ENCODE results near the gene PLEKHB1. TPM values are rescaled to one million over a fixed set of nuclear protein-coding genes. Genes with fewer than 3 reads are reported as not detected.

Gene PLEKHB1
- total RNA-seq, 3 donors from 2014 or later = 11.4 to 45.2 (median 19.7) TPM

DNA sequence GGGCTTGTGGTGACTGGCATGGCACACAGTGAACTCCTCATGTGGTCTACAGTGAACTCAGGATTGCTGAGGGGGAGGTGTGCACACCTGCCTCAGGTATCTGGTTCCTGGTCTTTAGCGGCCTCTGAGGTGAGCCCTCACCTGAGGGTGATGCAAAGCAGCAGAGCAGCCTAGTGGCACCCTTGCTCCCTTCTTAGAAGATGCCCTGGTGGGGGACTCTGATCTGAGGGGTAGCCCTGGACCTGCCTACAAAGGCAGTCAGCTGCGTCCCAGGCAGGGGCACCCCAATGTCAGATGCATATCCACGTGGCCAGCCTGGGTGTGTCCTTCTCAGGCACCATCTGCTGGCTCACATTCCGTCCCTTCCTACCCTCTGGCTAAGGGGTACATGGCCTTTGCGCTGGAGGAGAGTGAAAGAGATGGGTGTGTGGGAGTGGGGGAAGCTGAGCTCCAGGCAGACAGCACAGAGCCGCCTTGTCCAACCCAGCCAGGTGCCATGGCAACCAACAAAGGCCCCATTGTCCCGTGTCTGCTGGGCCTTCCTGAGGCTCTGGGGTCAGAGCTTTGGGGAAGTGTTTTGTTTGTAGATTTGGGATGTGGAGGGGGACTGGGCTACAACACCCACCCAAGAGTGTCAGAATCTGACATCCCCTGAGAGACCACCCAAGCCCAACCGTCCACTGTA lies 5.8 kb downstream of the PLEKHB1 start:
- no peaks in the 10 kb centered on the region for H3K36me3 ChIP-seq (ENCODE audit: low read depth)
- no peaks in the 10 kb centered on the region for H3K4me1 ChIP-seq (ENCODE audit: low read depth)
- no peaks in the 10 kb centered on the region for H3K9me3 ChIP-seq
- intact Hi-C loops (cut with DNase I, micrococcal nuclease) = no loop called here
- no peak overlapping the region for H3K4me3 ChIP-seq
- no peak for DNase-seq
- TF ChIP-seq, protein P1, sequence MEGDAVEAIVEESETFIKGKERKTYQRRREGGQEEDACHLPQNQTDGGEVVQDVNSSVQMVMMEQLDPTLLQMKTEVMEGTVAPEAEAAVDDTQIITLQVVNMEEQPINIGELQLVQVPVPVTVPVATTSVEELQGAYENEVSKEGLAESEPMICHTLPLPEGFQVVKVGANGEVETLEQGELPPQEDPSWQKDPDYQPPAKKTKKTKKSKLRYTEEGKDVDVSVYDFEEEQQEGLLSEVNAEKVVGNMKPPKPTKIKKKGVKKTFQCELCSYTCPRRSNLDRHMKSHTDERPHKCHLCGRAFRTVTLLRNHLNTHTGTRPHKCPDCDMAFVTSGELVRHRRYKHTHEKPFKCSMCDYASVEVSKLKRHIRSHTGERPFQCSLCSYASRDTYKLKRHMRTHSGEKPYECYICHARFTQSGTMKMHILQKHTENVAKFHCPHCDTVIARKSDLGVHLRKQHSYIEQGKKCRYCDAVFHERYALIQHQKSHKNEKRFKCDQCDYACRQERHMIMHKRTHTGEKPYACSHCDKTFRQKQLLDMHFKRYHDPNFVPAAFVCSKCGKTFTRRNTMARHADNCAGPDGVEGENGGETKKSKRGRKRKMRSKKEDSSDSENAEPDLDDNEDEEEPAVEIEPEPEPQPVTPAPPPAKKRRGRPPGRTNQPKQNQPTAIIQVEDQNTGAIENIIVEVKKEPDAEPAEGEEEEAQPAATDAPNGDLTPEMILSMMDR (IDR thresholded peaks at IDR 0.05) = no peak
- peak; percentile 45 for ATAC-seq

DNA sequence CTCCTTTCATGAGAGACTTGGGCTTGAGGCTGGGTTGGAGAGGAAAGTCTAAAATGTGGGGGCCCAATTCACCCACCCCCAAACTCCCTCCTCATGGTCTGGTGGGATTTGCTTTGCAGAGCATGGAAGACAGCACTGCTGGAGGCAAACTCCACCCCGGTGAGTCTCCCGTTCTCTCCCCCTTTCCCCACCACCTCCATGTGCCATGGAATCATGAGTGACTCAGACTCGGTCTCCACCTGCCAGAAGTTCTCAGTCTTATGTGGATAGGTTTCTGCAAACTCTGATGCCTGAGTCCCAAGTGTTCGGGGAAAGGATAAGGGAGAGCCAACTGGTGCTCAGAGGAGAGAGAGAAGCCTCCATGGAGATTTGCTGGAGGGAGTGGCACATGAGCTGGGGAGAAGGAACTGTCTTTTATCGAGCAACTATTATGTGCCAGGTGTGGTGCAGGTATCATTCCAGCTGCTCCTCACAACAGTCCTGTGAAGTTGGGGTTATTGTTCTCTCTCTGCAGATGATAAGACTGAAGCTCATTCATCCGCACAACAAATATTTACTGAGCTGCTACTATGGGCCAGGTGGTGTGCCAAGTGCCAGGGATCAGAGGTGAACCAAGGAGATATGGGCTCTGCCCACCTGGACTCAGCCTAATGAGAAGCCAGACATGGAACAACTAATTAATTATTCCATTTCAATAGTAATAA lies 6.6 kb downstream of the PLEKHB1 start:
- intact Hi-C loops (cut with DNase I, micrococcal nuclease) = no loop called here
- Histone ChIP-seq H3K9me3 (no peaks in the 10 kb centered on the region), H3K4me3 (no peak overlapping the region), H3K4me1 (ENCODE audit: low read depth) (no peaks in the 10 kb centered on the region), H3K36me3 (ENCODE audit: low read depth) (no peaks in the 10 kb centered on the region)
- ATAC-seq (peak; percentile 37), DNase-seq (no peak)
- TF ChIP-seq, protein P1 (IDR thresholded peaks at IDR 0.05) = no peak

DNA sequence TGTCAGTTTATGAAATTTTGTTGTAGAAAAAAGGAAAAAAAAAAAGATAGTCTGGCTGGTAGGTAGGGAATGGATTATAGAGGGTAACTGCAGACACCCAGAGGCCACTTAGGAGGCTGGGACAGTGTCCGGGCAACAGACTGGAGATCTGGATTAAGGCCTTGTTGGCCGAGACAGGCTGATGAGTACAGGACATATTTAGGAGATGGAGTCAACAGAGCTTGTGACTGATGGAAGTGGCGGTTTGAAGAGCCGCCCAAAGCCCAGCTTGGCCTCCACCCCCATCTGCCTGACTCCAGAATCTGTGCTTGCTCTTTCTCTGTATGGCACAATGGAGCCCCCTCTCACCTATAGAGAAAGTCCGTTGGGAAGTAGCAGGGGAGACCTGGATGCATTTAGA lies 7.6 kb downstream of the PLEKHB1 start:
- ATAC-seq = no peak
- intact Hi-C loops (cut with DNase I, micrococcal nuclease) = no loop called here

DNA sequence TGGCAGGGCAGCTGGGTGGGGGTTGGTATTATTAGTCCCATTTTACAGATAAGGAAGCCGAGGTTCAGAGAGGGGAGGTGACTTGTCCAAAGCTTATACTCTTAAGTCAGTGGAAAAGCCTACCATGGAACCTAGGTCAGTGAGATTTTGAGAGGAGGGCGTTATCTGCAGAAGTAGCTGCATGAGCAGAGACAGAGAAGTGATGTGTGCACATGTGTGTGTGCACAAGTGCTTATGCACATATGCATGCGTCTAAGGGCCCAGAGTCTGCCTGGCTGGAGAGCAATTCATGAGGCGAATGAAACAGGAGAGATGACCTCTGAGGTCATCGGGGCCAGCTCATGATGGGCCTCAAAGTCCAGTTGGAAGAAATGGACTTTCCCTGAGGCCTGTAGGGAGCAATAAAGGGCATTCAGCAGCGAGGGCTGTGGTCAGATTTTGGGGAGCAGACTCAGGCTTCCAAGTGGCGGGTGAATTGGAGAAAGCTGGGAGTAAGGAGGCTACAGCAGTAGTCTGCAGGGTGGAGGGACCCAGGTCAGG lies 8.2 kb downstream of the PLEKHB1 start:
- ATAC-seq = no peak
- Histone ChIP-seq H3K4me3 (no peak overlapping the region), H3K9me3 (no peaks in the 10 kb centered on the region), H3K36me3 (ENCODE audit: low read depth) (no peaks in the 10 kb centered on the region), H3K4me1 (ENCODE audit: low read depth) (no peaks in the 10 kb centered on the region)
- intact Hi-C loops (cut with DNase I, micrococcal nuclease) = no loop called here
- TF ChIP-seq, protein P1 (IDR thresholded peaks at IDR 0.05) = no peak
- no peak for DNase-seq

More for the DNA sequence above, 7.6 kb downstream of the PLEKHB1 start:
- H3K9me3 ChIP-seq = no peaks in the 10 kb centered on the region
- no peak for DNase-seq
- TF ChIP-seq, protein P1 (IDR thresholded peaks at IDR 0.05) = no peak
- H3K36me3 ChIP-seq (ENCODE audit: low read depth) = no peaks in the 10 kb centered on the region
- H3K4me3 ChIP-seq = no peak overlapping the region
- H3K4me1 ChIP-seq (ENCODE audit: low read depth) = no peaks in the 10 kb centered on the region

DNA sequence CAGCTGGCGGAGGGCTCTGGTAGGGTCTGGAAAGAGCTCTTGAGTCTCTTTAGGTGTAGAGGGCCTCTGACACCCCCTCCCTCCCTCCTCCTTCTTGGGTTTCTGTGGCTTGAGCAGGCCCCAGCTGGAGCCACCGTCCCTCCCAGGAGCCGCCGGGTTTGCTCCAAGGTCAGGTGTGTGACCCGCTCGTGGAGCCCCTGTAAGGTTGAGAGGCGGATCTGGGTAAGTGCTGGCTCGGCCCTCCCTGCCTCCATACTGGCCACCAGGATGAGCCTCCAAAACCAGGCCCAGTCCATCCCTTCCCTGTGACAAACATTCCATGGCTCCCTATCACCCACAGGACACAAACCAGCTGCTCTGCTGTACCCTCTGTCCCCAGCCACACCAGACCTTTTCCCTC lies 9.3 kb downstream of the PLEKHB1 start:
- H3K36me3 ChIP-seq (ENCODE audit: low read depth) = no peaks in the 10 kb centered on the region
- peaks cover 4% of the 10 kb centered on the region for H3K4me1 ChIP-seq (ENCODE audit: low read depth)
- ATAC-seq (no peak), DNase-seq (no peak)
- intact Hi-C loops (cut with DNase I, micrococcal nuclease) = no loop called here
- no peaks in the 10 kb centered on the region for H3K9me3 ChIP-seq
- H3K4me3 ChIP-seq = no peak overlapping the region
- TF ChIP-seq, protein P1 (IDR thresholded peaks at IDR 0.05) = no peak

Data from mucosa of descending colon (tissue), 3 donors.